Fibroblast of gingiva (primary cell): ENCODE measurements around the gene SCRN2.

Experiments
- DNase-seq: peaks from one replicate; pipeline ENCODE4 v3.0.0-alpha.2; 2011; ENCODE audit warnings: low read depth

The SCRN2 gene

GRCh38 chr17:47821031-47821423 lies 20.0 kb downstream of the SCRN2 start:
- DNase-seq: no peak

- DNase-seq: no peak
Measured at GRCh38 chr17:47820033-47820789, 20.9 kb downstream of the SCRN2 start.

DNA sequence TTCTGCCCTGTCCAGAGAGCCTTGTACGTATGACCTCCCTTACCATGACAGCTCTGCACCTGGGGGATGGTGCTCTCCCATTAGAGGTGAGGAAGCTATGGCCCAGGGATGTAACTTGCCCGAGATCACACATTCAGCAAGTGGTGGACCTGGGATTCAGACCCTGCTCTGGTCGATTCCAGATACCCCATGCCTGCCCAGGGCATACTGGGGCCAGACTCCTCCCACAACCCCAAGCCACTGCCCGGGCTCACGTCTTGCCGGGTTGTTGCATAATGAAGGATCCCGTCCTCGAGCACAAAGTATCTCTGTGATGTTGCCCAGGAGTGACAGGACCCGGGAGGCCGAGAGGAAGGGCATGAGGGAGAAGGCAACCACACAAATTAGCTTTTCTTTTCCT lies 21.6 kb downstream of the SCRN2 start:
- no peak for DNase-seq

DNA sequence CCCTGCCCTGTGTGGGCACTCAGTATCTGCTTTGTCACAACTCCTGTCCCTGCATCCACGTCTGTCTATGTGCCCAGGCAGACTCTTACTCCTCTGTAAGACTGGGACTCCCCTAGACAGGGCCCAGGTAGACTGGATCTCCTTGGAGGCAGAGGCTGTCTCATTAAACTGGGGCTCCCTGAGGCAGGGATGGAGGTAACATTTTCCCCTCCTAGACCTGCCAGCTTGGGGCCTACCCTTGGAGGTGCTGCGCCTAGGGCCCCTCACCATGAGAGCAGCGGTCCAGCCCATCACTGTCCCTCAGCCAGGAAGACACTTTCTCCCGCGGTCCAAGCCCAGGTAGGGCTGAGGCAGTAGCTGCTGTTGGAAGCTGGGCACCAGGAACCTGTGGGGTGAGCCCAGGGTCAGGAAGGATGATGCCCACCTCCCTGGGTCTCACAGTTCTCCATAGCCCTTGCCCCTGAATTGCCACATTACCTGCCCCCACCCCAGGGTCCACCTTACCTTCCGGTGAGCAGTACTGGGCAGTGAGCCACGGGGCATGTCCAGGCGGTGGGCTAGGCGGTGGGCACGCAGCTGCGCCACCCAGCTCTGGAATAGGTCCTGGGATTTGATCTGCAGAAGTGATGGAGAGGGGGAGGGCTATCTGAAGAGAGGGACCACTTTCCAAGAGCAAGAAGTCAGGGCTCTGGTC lies 22.9 kb downstream of the SCRN2 start:
- no peak for DNase-seq

DNA sequence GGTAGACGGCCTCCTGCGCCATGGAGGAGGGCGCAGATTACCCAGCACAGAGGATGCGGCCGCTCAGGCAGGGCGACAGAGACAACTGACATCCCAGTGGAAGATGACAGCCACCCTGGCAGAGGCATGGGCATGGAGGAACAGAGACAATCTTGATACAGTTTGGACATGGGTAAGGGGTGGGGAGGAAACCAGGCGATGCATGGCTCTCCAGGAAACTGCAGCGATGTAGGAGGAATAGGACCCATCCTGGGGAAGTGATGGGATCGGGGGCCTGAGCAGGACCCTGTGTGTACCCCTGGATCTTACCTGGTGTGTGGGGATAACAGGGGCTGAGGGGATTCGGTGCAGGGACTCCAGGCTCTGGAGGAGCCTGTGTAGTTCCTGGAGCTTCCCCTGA lies 24.1 kb downstream of the SCRN2 start:
- DNase-seq: no peak

DNA sequence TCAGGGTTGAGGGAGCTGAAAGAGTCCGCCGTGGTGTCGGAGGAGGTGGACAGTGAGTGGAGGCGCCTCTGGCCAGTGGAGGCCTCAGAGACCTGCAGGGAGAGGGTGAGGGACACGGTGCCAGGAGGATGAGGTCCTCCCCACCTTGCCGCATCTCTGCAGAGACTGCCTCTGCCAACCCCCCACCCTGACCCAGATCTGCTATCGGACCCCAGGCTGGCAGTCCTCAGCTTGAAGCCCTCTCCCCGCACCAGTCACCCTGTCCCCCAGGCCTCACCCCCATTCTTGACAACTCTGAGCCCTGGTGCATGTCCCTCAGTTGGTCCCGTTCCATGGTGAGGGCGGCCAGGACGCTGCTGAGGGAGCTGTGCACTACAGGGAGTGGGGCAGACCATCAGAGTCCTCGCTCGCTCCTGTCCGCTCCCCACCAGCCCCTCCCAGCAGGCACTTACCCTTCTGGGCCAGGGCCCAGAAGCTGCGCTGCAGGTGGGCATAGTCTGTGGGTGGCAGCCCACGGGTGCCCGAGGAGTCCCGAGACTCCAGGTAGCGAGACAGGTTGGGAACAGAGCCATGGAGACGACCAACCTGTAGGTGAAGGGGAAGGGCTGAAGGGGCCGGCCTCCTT lies 24.9 kb downstream of the SCRN2 start:
- DNase-seq: no peak

DNA sequence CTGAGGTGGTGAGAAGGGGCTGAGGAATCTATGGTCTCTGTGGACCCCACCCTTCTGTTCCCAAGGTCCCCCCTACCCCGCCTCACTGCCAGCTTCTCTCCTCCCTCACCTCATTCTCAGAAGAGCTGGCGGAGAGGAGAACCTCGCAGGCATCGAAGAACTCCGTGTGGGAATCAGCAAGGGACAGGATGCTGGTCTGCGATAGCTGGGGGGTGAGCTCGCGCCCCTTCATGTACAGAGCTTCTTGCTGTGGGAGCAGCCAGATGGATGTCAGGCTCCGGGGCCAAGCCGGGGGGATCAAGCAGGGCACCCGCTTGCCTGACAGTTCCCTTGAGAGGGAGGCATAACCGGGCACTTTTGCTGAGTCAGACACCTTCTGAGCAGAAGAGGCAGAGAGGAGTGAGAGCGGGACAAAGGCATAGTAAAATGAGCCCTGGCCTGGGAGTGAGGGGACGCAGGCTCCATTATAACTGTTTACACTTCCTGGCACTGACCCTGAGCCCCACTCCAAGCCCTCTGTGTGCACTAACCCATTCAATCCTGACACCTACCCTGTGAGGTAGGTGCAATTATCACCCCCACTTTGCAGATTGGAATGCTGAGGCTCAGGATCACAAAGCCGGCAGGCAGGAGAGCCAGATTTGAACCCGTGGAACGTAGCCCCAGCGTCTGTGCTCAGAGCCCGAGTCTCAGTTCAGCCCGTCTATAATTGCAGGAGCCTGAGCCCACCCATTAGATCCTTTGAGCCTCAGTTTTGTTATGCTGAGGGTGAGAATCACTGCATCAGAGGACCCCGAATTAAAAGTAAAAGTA lies 25.8 kb downstream of the SCRN2 start:
- no peak for DNase-seq

DNA sequence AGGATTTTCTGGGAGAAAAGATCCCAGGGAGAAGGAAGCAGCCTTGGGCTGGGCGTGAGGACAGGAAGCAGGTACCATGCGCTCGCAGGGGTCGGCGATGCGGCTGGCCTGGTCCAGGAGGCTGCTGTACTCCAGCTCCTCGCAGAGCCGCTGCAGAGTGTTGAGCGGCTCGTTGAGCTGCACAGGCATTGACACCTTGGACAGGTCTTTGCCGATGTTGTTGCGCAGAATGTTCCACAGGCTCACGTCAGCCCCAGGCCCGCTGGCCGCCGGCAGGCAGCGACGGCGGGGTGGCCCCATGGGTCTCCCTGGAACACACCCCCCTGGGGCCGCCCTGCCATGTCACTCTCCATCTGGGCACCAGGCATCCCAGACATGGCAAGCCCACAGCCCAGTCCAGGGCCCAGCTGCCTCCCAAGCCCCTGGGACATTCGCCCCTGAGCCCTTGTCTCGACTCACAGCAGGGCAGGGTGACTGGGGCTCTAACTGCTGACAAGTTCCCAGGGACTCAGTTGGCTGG lies 27.5 kb downstream of the SCRN2 start:
- DNase-seq: no peak

GRCh38 chr17:47813077-47813476 lies 28.0 kb downstream of the SCRN2 start:
- no peak for DNase-seq

- no peak for DNase-seq
Measured at GRCh38 chr17:47812146-47812920, 28.7 kb downstream of the SCRN2 start.

- DNase-seq: no peak
Measured at GRCh38 chr17:47811709-47812108, 29.4 kb downstream of the SCRN2 start.

GRCh38 chr17:47810901-47811635 lies 30.0 kb downstream of the SCRN2 start:
- DNase-seq: no peak

- peak; percentile 74 for DNase-seq
Measured at GRCh38 chr17:47810200-47810821, 30.8 kb downstream of the SCRN2 start.

DNA sequence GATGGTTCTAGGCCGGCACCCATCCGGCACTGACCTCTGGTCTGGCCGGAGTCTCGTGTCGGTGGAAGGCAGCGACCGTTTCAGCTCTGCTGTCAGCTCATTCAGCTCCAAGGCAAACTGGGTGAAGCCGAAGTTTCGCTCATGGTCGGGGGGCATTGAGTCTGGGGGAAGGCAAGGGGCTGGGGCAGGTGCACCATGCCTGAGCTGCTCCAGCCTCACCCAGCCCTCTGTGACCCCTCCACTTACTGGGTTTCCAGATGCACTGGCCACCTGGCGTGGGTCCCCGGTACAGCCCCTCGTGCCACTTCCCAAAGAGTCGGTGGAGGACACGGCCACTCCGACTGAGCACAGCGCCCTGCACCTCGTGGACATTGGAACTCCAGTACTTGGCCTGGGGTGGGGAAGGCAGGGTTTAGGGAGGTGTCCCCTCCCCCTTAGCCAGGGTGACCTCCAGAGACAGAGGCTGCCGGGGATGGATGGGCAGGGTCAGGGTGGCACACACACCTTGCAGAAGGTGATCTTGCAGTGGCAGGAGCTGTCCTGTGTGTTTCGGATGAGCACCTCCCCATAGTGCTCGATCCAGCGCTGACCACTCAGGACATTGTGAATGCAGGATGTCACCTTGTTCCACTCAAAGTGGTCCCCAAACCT lies 32.1 kb downstream of the SCRN2 start:
- DNase-seq: no peak

GRCh38 chr17:47808036-47808829 lies 32.8 kb downstream of the SCRN2 start:
- no peak for DNase-seq

DNA sequence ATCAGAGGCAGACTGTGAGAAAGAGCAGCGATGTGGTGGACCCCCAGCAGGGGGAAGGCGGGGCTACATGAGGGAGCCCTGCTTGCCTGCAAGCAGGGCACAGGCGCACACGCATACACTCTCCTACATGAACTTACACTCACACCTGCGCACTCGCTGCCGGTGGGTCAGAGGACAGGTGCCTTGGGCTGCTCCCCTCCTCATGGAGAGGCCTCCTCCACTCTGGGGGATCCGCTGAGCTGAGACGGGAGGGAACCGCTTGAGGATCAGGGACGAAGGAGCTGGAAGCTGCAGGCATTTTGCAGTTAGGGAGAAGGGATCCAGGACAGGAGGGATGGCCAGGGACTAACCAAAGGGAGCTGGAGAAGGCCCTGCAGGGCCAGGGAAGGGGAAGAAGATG lies 33.7 kb downstream of the SCRN2 start:
- no peak for DNase-seq

DNA sequence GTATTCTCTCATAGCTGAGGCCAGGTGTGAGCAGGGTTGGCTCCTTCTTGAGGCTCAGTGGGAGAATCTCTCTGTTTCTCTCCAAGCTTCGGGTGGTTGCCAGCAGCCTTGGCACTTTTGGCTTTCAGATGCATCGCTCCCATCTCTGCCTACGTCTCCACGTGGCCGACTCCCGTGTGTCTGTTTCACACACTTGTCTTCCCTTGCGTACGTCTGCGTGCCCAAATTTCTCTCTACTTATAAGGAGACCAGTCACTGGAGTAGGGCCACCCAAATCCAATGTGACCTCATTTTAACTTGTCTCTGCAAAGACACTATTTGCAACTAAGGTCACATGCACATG lies 34.2 kb downstream of the SCRN2 start:
- no peak for DNase-seq

- DNase-seq: no peak
Measured at GRCh38 chr17:47806026-47806912, 34.8 kb downstream of the SCRN2 start.
